ENCODE measurements around the gene JAK1.

GRCh38 chr1:65009724-65010420, 43.5 kb upstream of the JAK1 start:
- TF ChIP-seq POLR2A (IDR thresholded peaks at IDR 0.05), result no peak
- TF ChIP-seq CTCF (IDR thresholded peaks at IDR 0.05), result no peak
